PFSK-1 (cell line): ENCODE results near the gene USH2A.

Experiments
- POLR2AphosphoS5 ChIP-seq: IDR thresholded peaks from 2 replicates; pipeline ENCODE4 v1.6.1; 2012; ENCODE audit warnings: low read depth, mild to moderate bottlenecking, control low read depth, low read length, moderate library complexity
- REST ChIP-seq, 2 experiments: IDR thresholded peaks; 2 replicates each; pipeline versions ENCODE4 v1.6.1 to v1.8.0; 2011 to 2012; ENCODE audit warnings: low read depth in 2 of 2, low read length in 2 of 2, control low read depth in 1 of 2, inconsistent platforms in 1 of 2, mild to moderate bottlenecking in 1 of 2, moderate library complexity in 1 of 2; ENCODE audit not compliant: insufficient read depth in 1 of 2
- TAF1 ChIP-seq: IDR thresholded peaks from 2 replicates; pipeline ENCODE4 v1.6.1; 2012; ENCODE audit warnings: low read length, control low read depth, borderline replicate concordance; ENCODE audit not compliant: insufficient read depth

GRCh38 chr1:216425577-216425976 lies 2.3 kb upstream of the USH2A start:
- TF ChIP-seq REST (IDR thresholded peaks at IDR 0.05; ENCODE audit: insufficient read depth in 1 of 2, low read depth in 2 of 2, low read length in 2 of 2) (no peak), TAF1 (no peak), POLR2AphosphoS5 (no peak)
